Fibroblast of lung (primary cell): ENCODE results near the gene EHHADH. TPM values are rescaled to one million over a fixed set of nuclear protein-coding genes. Genes with fewer than 3 reads are reported as not detected.

ENCODE experiments used
- DNase-seq, 2 donors: peaks; one replicate each; pipeline versions ENCODE4 v3.0.0 to v3.0.0-alpha.2; 2010; ENCODE audit warnings: low read depth in 2 of 2
- H2AFZ ChIP-seq: 2 replicates; pipeline ENCODE4 v1.5.1; 2012; ENCODE audit warnings: low read length, control low read depth, inconsistent platforms
- H3K27ac ChIP-seq: 2 replicates; pipeline ENCODE4 v1.5.1; 2011; ENCODE audit warnings: low read length, control low read depth; ENCODE audit not compliant: insufficient read depth
- H3K27me3 ChIP-seq: 2 replicates; pipeline ENCODE4 v1.5.1; 2011; ENCODE audit warnings: mild to moderate bottlenecking, low read length; ENCODE audit not compliant: control insufficient read depth, insufficient read depth
- H3K36me3 ChIP-seq: 2 replicates; pipeline ENCODE4 v1.5.1; 2011; ENCODE audit warnings: low read length; ENCODE audit not compliant: control insufficient read depth, insufficient read depth
- H3K4me1 ChIP-seq: 2 replicates; pipeline ENCODE4 v1.5.1; 2011; ENCODE audit warnings: low read length; ENCODE audit not compliant: control insufficient read depth, insufficient read depth; ENCODE audit errors: extremely low read depth
- H3K4me2 ChIP-seq: 2 replicates; pipeline ENCODE4 v1.5.1; 2011; ENCODE audit warnings: low read length, control low read depth; ENCODE audit not compliant: insufficient read depth; ENCODE audit errors: extremely low read depth
- H3K4me3 ChIP-seq, 4 experiments: fragments of 200-600 bp in 1 of 4; sonication (generic) in 1 of 4; replicated peaks in 1 of 4; 2 replicates each; pipeline ENCODE4 v1.5.1; 2011 to 2016; ENCODE audit warnings: low read length in 4 of 4, low read depth in 3 of 4, mild to moderate bottlenecking in 3 of 4, control low read depth in 2 of 4, inconsistent platforms in 1 of 4, mixed read lengths in 1 of 4; ENCODE audit not compliant: insufficient read depth in 1 of 4; ENCODE audit errors: control extremely low read depth in 1 of 4
- H3K79me2 ChIP-seq: 2 replicates; pipeline ENCODE4 v1.5.1; 2012; ENCODE audit warnings: mild to moderate bottlenecking, low read length, inconsistent platforms; ENCODE audit not compliant: control insufficient read depth, insufficient read depth
- H3K9ac ChIP-seq: 2 replicates; pipeline ENCODE4 v1.5.1; 2011; ENCODE audit warnings: mild to moderate bottlenecking, low read length, control low read depth; ENCODE audit not compliant: insufficient read depth
- H3K9me3 ChIP-seq: 2 replicates; pipeline ENCODE4 v1.5.1; 2012; ENCODE audit warnings: low read depth, low read length; ENCODE audit not compliant: control insufficient read depth, insufficient read depth
- H4K20me1 ChIP-seq: 2 replicates; pipeline ENCODE4 v1.5.1; 2011; ENCODE audit warnings: low read length; ENCODE audit not compliant: control insufficient read depth, insufficient read depth; ENCODE audit errors: extremely low read depth
- CTCF ChIP-seq, 2 donors: IDR thresholded peaks in 1 of 2; conservative IDR thresholded peaks in 1 of 2; 1 replicate in 1 of 2; 2 replicates in 1 of 2; pipeline ENCODE4 v1.5.1; 2011 to 2012; ENCODE audit warnings: low read length in 2 of 2, control low read depth in 1 of 2, inconsistent platforms in 1 of 2, low read depth in 1 of 2, mild to moderate bottlenecking in 1 of 2
- EZH2 ChIP-seq: IDR thresholded peaks from 2 replicates; pipeline ENCODE4 v1.5.1; 2012; ENCODE audit warnings: low read length, control low read depth, mild to moderate bottlenecking; ENCODE audit errors: missing control alignments
- polyA plus RNA-seq, 2 donors: library from polyadenylated mRNA; depleted of rRNA in 1 of 2; stranded (reverse) in 1 of 2; unstranded in 1 of 2; fragments of >200 nt; gene quantifications; 2 replicates each; pipeline ENCODE4 v1.2.1, GENCODE V29; 2011 to 2012; ENCODE audit warnings: missing spikeins in 1 of 2
- total RNA-seq: library from RNA; depleted of rRNA; stranded (reverse); fragments of >200 nt; gene quantifications from 2 replicates; pipeline ENCODE4 v1.2.1, GENCODE V29; 2014

Gene EHHADH
- total and polyA plus RNA-seq, 2 donors (not counting 1 experiment from before 2014, with no cell fraction given), result 6.0 to 6.8 TPM

- Histone ChIP-seq H3K4me3 (peak overlapping the region; percentile 85 to 100 (median 94)), H3K9me3 (no peaks in the 10 kb centered on the region), H2AFZ (peak overlapping the region; percentile 99), H3K27ac (peak overlapping the region; percentile 87), H3K27me3 (no peaks in the 10 kb centered on the region), H3K36me3 (no peaks in the 10 kb centered on the region), H4K20me1 (no peaks in the 10 kb centered on the region), H3K4me2 (peak overlapping the region; percentile 100), H3K4me1 (peaks cover 2% of the 10 kb centered on the region), H3K9ac (peak overlapping the region; percentile 73), H3K79me2 (peaks cover 6% of the 10 kb centered on the region)
- TF ChIP-seq EZH2, result no peak
- TF ChIP-seq CTCF (conservative IDR thresholded peaks at IDR 0.05 in 1 of 2, IDR thresholded peaks at IDR 0.05 in 1 of 2; ENCODE audit: low read depth in 1 of 2, low read length in 2 of 2), result no peak
- peak; percentile 93 to 94 for DNase-seq
Observed at GRCh38 chr3:185282696-185283373, 29.0 kb upstream of the EHHADH start.

GRCh38 chr3:185280572-185281365 is 26.9 kb upstream of the EHHADH start:
- H3K79me2 ChIP-seq, result peaks cover 6% of the 10 kb centered on the region
- H3K27me3 ChIP-seq, result no peaks in the 10 kb centered on the region
- no peak overlapping the region for H3K4me3 ChIP-seq
- no peak overlapping the region for H2AFZ ChIP-seq
- H3K9me3 ChIP-seq, result no peaks in the 10 kb centered on the region
- TF ChIP-seq CTCF (conservative IDR thresholded peaks at IDR 0.05 in 1 of 2, IDR thresholded peaks at IDR 0.05 in 1 of 2; ENCODE audit: low read depth in 1 of 2, low read length in 2 of 2), result peak; percentile 59 to 66
- TF ChIP-seq EZH2, result no peak
- no peak overlapping the region for H3K9ac ChIP-seq
- no peak overlapping the region for H3K4me2 ChIP-seq
- H3K27ac ChIP-seq, result no peak overlapping the region
- H3K36me3 ChIP-seq, result no peaks in the 10 kb centered on the region
- peak; percentile 60 to 61 for DNase-seq
- peaks cover 2% of the 10 kb centered on the region for H3K4me1 ChIP-seq
- no peaks in the 10 kb centered on the region for H4K20me1 ChIP-seq

GRCh38 chr3:185279587-185280138 is 25.8 kb upstream of the EHHADH start:
- no peak overlapping the region for H3K4me3 ChIP-seq
- H3K4me2 ChIP-seq, result no peak overlapping the region
- no peaks in the 10 kb centered on the region for H3K27me3 ChIP-seq
- no peak for DNase-seq
- H3K9me3 ChIP-seq, result no peaks in the 10 kb centered on the region
- H3K4me1 ChIP-seq, result peaks cover 2% of the 10 kb centered on the region
- no peak overlapping the region for H2AFZ ChIP-seq
- no peak overlapping the region for H3K9ac ChIP-seq
- H3K79me2 ChIP-seq, result peaks cover 6% of the 10 kb centered on the region
- TF ChIP-seq CTCF (conservative IDR thresholded peaks at IDR 0.05 in 1 of 2, IDR thresholded peaks at IDR 0.05 in 1 of 2; ENCODE audit: low read depth in 1 of 2, low read length in 2 of 2) (no peak), EZH2 (no peak)
- H3K27ac ChIP-seq, result no peak overlapping the region
- H4K20me1 ChIP-seq, result no peaks in the 10 kb centered on the region
- H3K36me3 ChIP-seq, result no peaks in the 10 kb centered on the region
